ENCODE measurements around the gene PRSS56. TPM values are rescaled to one million over a fixed set of nuclear protein-coding genes. Genes with fewer than 3 reads are reported as not detected.

Gene PRSS56
- total RNA-seq, 1 experiment from 2014 or later, result 0.18 TPM

DNA sequence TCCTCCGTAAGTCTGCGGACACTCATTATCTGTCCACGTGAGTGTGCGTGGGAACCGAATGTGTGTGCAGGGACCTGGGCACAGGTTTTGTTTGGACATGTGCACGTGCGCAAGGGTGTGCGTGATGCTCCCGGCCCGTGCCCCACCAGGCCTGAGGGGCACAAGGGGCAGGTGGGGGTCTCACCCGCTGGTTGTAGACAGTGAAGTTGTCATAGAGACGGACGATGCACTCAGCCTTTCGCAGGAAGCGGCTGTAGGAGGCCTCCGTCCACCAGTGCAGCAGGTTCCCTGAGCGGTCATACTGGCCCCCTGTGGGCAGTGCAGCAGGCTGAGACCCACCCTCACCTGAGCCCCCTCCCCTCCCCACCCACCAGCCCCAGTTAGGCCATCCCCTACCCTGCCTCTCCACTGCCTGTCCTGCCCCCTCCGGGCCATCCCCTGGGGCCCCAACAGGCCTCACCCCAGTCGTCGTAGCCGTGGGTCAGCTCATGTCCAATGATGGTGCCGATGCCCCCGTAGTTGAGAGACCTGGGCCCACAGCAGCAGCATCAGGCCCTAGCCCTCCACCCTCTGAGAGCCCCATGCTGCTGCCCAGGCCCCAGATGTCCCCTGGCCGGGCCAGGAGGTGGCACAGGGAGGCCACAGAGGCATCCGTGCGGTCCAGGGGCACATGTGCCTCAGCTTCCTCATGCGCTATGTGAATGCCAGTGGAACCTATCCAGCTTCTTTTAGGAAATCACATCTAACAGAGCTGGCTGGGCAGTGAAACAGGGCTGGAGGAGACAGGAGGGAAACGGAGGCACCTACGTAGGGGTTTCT is 38.7 kb upstream of the PRSS56 start:
- CTCF ChIA-PET, result interaction anchor here (0.8 kb wide), 1 partner anchor 41 kb away, joined by 3 read pairs; no protein-coding TSS in a partner anchor
- Histone ChIP-seq H3K4me1 (ENCODE audit: control insufficient read depth, insufficient read depth, low read length) (no peaks in the 10 kb centered on the region), H3K36me3 (ENCODE audit: control insufficient read depth, insufficient read depth, low read length) (no peaks in the 10 kb centered on the region), H3K27me3 (ENCODE audit: control insufficient read depth, insufficient read depth, low read length) (no peaks in the 10 kb centered on the region), H3K9me3 (ENCODE audit: control insufficient read depth, insufficient read depth, low read depth, low read length) (no peaks in the 10 kb centered on the region), H3K27ac (ENCODE audit: low read length) (no peak overlapping the region), H3K4me3 (ENCODE audit: low read depth in 2 of 2, low read length in 2 of 2) (no peak overlapping the region)
- POLR2A ChIA-PET, result no interaction called here
- in situ Hi-C loops (cut with HindIII; ENCODE audit: low pct_unique_long_range_greater_than_20kb, low sequenced_read_pairs) (no loop called here), intact Hi-C loops (cut with micrococcal nuclease; ENCODE audit: unreplicated experiment) (no loop called here)
- no TSS peak for BruUV-seq (replicated peaks)
- ATAC-seq (no peak), DNase-seq (ENCODE audit: low read depth, low spot score) (no peak)
- TF ChIP-seq POLR2AphosphoS5 (IDR thresholded peaks at IDR 0.05; ENCODE audit: low read depth, low read length) (no peak), SIN3A (IDR thresholded peaks at IDR 0.05; ENCODE audit: borderline replicate concordance, insufficient read depth, low read depth, low read length) (no peak), CTCF (IDR thresholded peaks at IDR 0.05) (no peak), REST (IDR thresholded peaks at IDR 0.05; ENCODE audit: insufficient read depth in 1 of 2, low read depth in 2 of 2, low read length in 1 of 2) (no peak), TCF7L2 (IDR thresholded peaks at IDR 0.05; ENCODE audit: low read depth, low read length) (no peak)

GRCh38 chr2:232482301-232483238 is 37.6 kb upstream of the PRSS56 start:
- no peak overlapping the region for H3K27ac ChIP-seq (ENCODE audit: low read length)
- CTCF ChIA-PET, result no interaction called here

More at GRCh38 chr2:232482301-232483238, 37.6 kb upstream of the PRSS56 start:
- Histone ChIP-seq H3K4me3 (ENCODE audit: low read depth in 2 of 2, low read length in 2 of 2) (no peak overlapping the region), H3K9me3 (ENCODE audit: control insufficient read depth, insufficient read depth, low read depth, low read length) (no peaks in the 10 kb centered on the region), H3K4me1 (ENCODE audit: control insufficient read depth, insufficient read depth, low read length) (no peaks in the 10 kb centered on the region), H3K36me3 (ENCODE audit: control insufficient read depth, insufficient read depth, low read length) (no peaks in the 10 kb centered on the region), H3K27me3 (ENCODE audit: control insufficient read depth, insufficient read depth, low read length) (no peaks in the 10 kb centered on the region; the same call in 1 of the 2 replicates)
- no peak for DNase-seq (ENCODE audit: low read depth, low spot score)
- no TSS peak for BruUV-seq (replicated peaks)
- intact Hi-C loops (cut with micrococcal nuclease; ENCODE audit: unreplicated experiment) (no loop called here), in situ Hi-C loops (cut with HindIII; ENCODE audit: low pct_unique_long_range_greater_than_20kb, low sequenced_read_pairs) (no loop called here)
- no peak for TF ChIP-seq POLR2AphosphoS5 (IDR thresholded peaks at IDR 0.05; ENCODE audit: low read depth, low read length)
- TF ChIP-seq SIN3A (IDR thresholded peaks at IDR 0.05; ENCODE audit: borderline replicate concordance, insufficient read depth, low read depth, low read length), result no peak
- no peak for TF ChIP-seq REST (IDR thresholded peaks at IDR 0.05; ENCODE audit: insufficient read depth in 1 of 2, low read depth in 2 of 2, low read length in 1 of 2)
- no peak for TF ChIP-seq TCF7L2 (IDR thresholded peaks at IDR 0.05; ENCODE audit: low read depth, low read length)
- TF ChIP-seq CTCF (IDR thresholded peaks at IDR 0.05), result no peak
- no peak for ATAC-seq
- POLR2A ChIA-PET, result no interaction called here
